ENCODE data around the gene B3GAT2.

GRCh38 chr6:70863343-70863742 is 93.5 kb downstream of the B3GAT2 start:
- TF ChIP-seq CTCF (IDR thresholded peaks at IDR 0.05), result no peak
- TF ChIP-seq POLR2A (IDR thresholded peaks at IDR 0.05), result no peak
